Measurements from ENCODE around the gene MAPT. TPM values are rescaled to one million over a fixed set of nuclear protein-coding genes. Genes with fewer than 3 reads are reported as not detected.
A peak's percentile ranks its signal among the peaks of the same experiment; 100 is the strongest.

The MAPT gene
- total RNA-seq, 4 donors from 2014 or later, result 1.7 to 2.3 (median 1.8) TPM

GRCh38 chr17:45852535-45853297 is 41.6 kb upstream of the MAPT start:
- H3K4me3 ChIP-seq, result no peak overlapping the region
- in situ Hi-C loops (cut with MboI; ENCODE audit: low pct_ligation_motif_present in 1 of 4, low pct_unique_long_range_greater_than_20kb in 1 of 4, low sequenced_read_pairs in 3 of 4) (no loop called here), intact Hi-C loops (cut with DNase I; ENCODE audit: low total_unique reads) (no loop called here)
- no peaks in the 10 kb centered on the region for H3K9me3 ChIP-seq
- H3K4me1 ChIP-seq, result no peaks in the 10 kb centered on the region
- peak; percentile 57 for DNase-seq
- peaks cover 18% of the 10 kb centered on the region for H3K27me3 ChIP-seq
- no peak for TF ChIP-seq POLR2AphosphoS5 (IDR thresholded peaks at IDR 0.05)
- peak; percentile 66 to 94 (median 86) for TF ChIP-seq CTCF (IDR thresholded peaks at IDR 0.05)
- WGBS, 2 donors (ENCODE audit: low coverage in 1 of 2), result 9 to 20% methylated on average over 6 to 12 of the region's 12 CpGs
- H3K27ac ChIP-seq, result no peak overlapping the region
- H3K36me3 ChIP-seq, result no peaks in the 10 kb centered on the region

- Histone ChIP-seq H3K4me1 (no peaks in the 10 kb centered on the region), H3K9me3 (no peaks in the 10 kb centered on the region), H3K27ac (no peak overlapping the region), H3K4me3 (no peak overlapping the region), H3K27me3 (peaks cover 32% of the 10 kb centered on the region), H3K36me3 (no peaks in the 10 kb centered on the region)
- no peak for DNase-seq
- WGBS, 2 donors (ENCODE audit: low coverage in 1 of 2), result 75 to 80% methylated on average over 9 of the region's 9 CpGs
- TF ChIP-seq POLR2AphosphoS5 (IDR thresholded peaks at IDR 0.05), result no peak
- no peak for TF ChIP-seq CTCF (IDR thresholded peaks at IDR 0.05)
- no peak for TF ChIP-seq EP300 (IDR thresholded peaks at IDR 0.05; ENCODE audit: low read depth)
- TF ChIP-seq POLR2A (IDR thresholded peaks at IDR 0.05), result no peak
- in situ Hi-C loops (cut with MboI; ENCODE audit: low pct_ligation_motif_present in 1 of 4, low pct_unique_long_range_greater_than_20kb in 1 of 4, low sequenced_read_pairs in 3 of 4) (no loop called here), intact Hi-C loops (cut with DNase I; ENCODE audit: low total_unique reads) (no loop called here)
Measured at GRCh38 chr17:45854209-45854608, 40.1 kb upstream of the MAPT start.

DNA sequence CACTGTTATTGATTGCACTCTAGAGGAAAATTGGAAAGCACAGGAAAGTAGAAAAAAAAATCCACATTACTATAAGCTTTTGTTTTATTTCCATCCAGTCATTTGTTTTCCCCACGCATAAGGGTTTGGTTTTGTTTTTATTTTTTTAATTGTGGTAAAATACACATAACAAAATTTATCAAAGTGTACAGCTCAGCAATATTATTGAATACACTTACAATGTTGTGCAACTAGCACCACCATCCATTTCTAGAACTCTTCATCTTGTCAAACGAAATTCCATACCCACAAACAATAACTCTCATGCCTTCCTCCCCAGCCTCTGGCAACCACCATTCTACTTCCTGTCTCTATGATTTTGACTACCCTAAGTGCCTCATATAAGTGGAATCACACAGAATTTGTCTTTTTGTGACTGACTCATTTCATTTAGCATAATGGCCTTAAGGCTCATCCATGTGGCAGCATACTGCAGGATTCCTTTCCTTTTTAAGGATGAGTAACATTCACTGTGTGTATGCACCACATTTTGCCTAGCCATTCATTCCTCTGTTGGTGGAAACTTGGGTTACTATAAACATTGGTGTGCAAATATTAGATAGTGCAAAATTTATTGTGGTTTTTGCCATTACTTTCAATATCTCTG is 38.5 kb upstream of the MAPT start:
- Histone ChIP-seq H3K9me3 (no peaks in the 10 kb centered on the region), H3K4me1 (no peaks in the 10 kb centered on the region), H3K4me3 (no peak overlapping the region), H3K36me3 (no peaks in the 10 kb centered on the region), H3K27me3 (peaks cover 40% of the 10 kb centered on the region), H3K27ac (no peak overlapping the region)
- intact Hi-C loops (cut with DNase I; ENCODE audit: low total_unique reads), result no loop called here
- no peak for DNase-seq
- TF ChIP-seq EP300 (IDR thresholded peaks at IDR 0.05; ENCODE audit: low read depth) (no peak), CTCF (IDR thresholded peaks at IDR 0.05) (no peak), POLR2AphosphoS5 (IDR thresholded peaks at IDR 0.05) (no peak), POLR2A (IDR thresholded peaks at IDR 0.05) (no peak)
- in situ Hi-C loops (cut with MboI; ENCODE audit: low pct_ligation_motif_present in 1 of 4, low pct_unique_long_range_greater_than_20kb in 1 of 4, low sequenced_read_pairs in 3 of 4), result no loop called here
- 51 to 63% methylated on average over 2 of the region's 2 CpGs for WGBS, 2 donors (ENCODE audit: low coverage in 1 of 2)

DNA sequence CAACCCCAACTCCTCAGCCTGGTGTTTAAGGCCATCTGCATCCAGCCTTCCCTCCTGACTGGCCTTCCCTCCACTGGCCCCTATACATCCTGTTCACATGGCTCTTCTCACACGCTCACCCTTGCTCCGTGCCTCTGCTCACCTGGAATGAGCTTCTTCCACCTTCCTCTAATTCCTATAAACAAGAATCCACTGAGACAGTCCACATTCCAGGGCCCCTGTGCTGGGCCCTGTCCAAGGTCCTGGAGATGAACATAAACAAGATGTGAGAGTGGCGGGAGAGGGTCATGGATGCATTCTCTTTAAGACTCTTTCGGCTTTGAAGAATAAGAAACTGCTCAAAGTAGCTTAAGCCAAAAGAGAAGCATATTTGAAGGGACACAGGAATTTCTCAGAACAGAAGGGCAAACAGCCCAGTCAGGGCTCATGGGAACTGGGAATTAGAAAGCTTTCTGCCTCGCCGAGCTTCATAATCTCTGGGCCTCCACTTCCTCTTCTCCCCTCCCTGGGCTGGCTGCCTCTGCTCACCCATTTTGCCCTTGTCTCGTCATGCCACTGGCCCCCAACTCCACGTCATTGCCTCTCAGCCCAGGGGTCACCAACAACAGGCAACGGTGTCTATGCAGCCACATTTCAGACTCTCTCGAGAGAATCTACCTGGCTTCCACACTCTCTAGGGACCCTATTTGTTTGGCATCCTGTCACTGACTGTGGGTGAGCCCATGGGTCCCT is 36.2 kb upstream of the MAPT start:
- TF ChIP-seq CTCF (IDR thresholded peaks at IDR 0.05) (no peak), POLR2AphosphoS5 (IDR thresholded peaks at IDR 0.05) (no peak), POLR2A (IDR thresholded peaks at IDR 0.05) (no peak), EP300 (IDR thresholded peaks at IDR 0.05; ENCODE audit: low read depth) (no peak)
- H3K9me3 ChIP-seq, result no peaks in the 10 kb centered on the region

More for the DNA sequence above, 36.2 kb upstream of the MAPT start:
- intact Hi-C loops (cut with DNase I; ENCODE audit: low total_unique reads) (no loop called here), in situ Hi-C loops (cut with MboI; ENCODE audit: low pct_ligation_motif_present in 1 of 4, low pct_unique_long_range_greater_than_20kb in 1 of 4, low sequenced_read_pairs in 3 of 4) (no loop called here)
- DNase-seq, result no peak
- Histone ChIP-seq H3K27me3 (peaks cover 28% of the 10 kb centered on the region), H3K27ac (no peak overlapping the region), H3K4me3 (no peak overlapping the region), H3K36me3 (no peaks in the 10 kb centered on the region), H3K4me1 (no peaks in the 10 kb centered on the region)
- 21 to 42% methylated on average over 4 to 10 of the region's 10 CpGs for WGBS, 2 donors (ENCODE audit: low coverage in 1 of 2)
